NCI-H146 (cell line): Measurements from ENCODE around the gene SHISAL1.

Experiments
- DNase-seq: peaks from one replicate; lab custom pipeline; 2025; lab: John Stamatoyannopoulos, UW

The SHISAL1 gene

GRCh38 chr22:44312766-44313165, at the start of gene SHISAL1:
TSS of gene SHISAL1 (minus strand) at chr22:44312951. CDS start at chr22:44300945, 12,006 bp downstream.
- no peak for DNase-seq

- no peak for DNase-seq
Observed at GRCh38 chr22:44361391-44362126, 48.8 kb upstream of the SHISAL1 start.

- DNase-seq, result no peak
Observed at GRCh38 chr22:44360668-44361381, 48.1 kb upstream of the SHISAL1 start.

- no peak for DNase-seq
Observed at GRCh38 chr22:44360306-44360667, 47.5 kb upstream of the SHISAL1 start.

- no peak for DNase-seq
Observed at GRCh38 chr22:44359496-44360110, 46.9 kb upstream of the SHISAL1 start.

- no peak for DNase-seq
Observed at GRCh38 chr22:44358709-44359440, 46.1 kb upstream of the SHISAL1 start.

GRCh38 chr22:44357966-44358465, 45.3 kb upstream of the SHISAL1 start:
- DNase-seq, result peak; percentile 28

GRCh38 chr22:44357296-44357965, 44.7 kb upstream of the SHISAL1 start:
- no peak for DNase-seq

- DNase-seq, result no peak
Observed at GRCh38 chr22:44355716-44356070, 42.9 kb upstream of the SHISAL1 start.

GRCh38 chr22:44354288-44354687, 41.5 kb upstream of the SHISAL1 start:
- DNase-seq, result no peak

- no peak for DNase-seq
Observed at GRCh38 chr22:44353041-44353440, 40.3 kb upstream of the SHISAL1 start.

- no peak for DNase-seq
Observed at GRCh38 chr22:44352378-44353035, 39.8 kb upstream of the SHISAL1 start.

- DNase-seq, result no peak
Observed at GRCh38 chr22:44351685-44352377, 39.1 kb upstream of the SHISAL1 start.

- no peak for DNase-seq
Observed at GRCh38 chr22:44351037-44351436, 38.3 kb upstream of the SHISAL1 start.

GRCh38 chr22:44349594-44349993, 36.8 kb upstream of the SHISAL1 start:
- DNase-seq, result no peak

- DNase-seq, result no peak
Observed at GRCh38 chr22:44348971-44349560, 36.3 kb upstream of the SHISAL1 start.

GRCh38 chr22:44347549-44347948, 34.8 kb upstream of the SHISAL1 start:
- DNase-seq, result no peak

GRCh38 chr22:44347080-44347479, 34.3 kb upstream of the SHISAL1 start:
- no peak for DNase-seq

GRCh38 chr22:44345872-44346271, 33.1 kb upstream of the SHISAL1 start:
- DNase-seq, result no peak

GRCh38 chr22:44344407-44344806, 31.7 kb upstream of the SHISAL1 start:
- DNase-seq, result no peak
